GF-D8 (cell line): ENCODE measurements around the gene MBLAC1.

Source experiments
- DNase-seq: peaks from one replicate; lab custom pipeline; 2025; lab: John Stamatoyannopoulos, UW

Gene MBLAC1, protein sequence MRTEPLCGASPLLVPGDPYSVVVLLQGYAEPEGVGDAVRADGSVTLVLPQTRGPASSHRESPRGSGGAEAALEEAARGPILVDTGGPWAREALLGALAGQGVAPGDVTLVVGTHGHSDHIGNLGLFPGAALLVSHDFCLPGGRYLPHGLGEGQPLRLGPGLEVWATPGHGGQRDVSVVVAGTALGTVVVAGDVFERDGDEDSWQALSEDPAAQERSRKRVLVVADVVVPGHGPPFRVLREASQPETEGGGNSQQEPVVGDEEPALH

DNA sequence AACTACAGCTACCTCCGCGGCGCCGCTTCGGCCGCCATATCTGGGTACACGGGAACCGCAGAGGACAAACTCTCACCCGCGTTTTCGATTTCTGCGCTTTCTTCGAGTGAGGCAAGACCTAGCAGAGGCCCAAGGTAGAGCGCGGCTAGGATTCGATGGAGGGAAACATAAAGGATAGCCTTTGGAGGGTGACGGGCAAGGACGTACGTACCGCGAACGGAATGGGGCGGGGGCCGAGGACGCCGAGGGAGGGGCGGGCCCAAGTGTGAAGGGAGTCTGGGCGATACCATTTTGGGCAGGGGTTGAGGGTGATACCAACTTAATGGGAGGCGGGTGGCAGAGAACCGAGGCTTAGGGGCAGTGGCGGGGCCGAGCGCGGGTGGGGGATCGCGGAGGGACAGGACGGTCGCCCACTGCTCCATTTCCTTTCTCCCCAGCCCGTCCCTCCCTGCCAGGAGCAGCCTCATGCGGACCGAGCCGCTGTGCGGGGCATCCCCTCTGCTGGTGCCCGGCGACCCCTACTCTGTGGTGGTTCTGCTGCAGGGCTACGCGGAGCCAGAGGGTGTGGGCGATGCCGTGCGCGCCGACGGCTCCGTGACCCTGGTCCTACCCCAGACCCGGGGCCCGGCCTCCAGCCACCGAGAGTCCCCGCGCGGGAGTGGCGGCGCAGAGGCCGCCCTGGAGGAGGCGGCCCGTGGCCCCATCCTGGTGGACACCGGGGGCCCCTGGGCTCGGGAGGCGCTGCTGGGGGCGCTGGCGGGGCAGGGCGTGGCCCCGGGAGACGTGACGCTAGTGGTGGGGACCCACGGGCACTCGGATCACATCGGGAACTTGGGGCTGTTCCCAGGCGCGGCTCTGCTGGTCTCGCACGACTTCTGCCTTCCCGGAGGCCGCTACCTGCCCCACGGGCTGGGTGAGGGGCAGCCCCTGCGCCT, at the start of gene MBLAC1:
Gene MBLAC1, plus strand, starts transcription at position 37 of the 935 bp plus-strand sequence. Its CDS starts 429 bp downstream, at position 466.
- peak; percentile 78 for DNase-seq

DNA sequence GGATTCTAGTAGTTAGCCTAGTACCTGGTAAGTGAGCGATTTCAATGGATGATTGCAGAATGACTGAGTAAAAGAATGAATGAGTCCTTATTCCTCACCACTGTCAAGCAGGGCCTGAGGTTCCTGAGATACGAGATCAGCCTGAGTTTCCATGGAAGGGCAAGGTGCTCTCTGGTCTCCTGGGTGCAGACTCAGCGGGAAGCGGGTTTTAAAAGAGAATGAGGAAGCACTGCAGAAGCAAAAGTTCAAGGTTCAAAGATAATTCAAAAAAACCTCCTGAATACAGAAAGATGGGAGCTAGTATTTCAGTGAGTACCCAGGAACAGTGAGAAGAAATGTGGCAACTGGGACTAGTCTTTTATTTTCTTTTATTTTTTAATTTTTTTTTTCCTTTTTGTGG, 49.6 kb upstream of the MBLAC1 start:
- DNase-seq = no peak

DNA sequence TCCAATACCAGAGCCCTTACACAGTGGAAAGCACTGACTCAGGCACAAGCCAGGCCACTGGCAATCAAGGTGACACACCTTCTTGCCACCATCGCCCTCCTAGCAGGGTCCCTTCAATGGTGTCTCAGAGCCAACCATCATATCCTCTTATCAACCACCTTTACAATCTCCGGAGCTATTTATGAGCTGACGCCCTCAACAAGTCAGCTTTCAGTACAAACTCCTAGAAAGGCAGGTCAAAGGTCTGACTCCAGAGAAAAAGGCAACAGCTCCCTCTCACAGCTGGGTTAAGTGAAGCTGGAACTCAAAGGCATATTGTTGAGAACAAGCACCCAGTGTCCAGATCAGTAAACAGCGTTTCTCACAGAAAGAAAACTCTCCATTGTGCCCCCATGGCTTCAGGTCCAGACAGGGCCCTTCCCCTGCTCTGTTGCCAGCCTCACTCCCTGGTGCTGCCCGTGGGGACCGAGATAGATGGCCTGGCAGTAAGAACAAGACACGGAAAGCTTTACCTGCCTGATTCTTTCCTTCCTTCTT, 47.7 kb upstream of the MBLAC1 start:
- no peak for DNase-seq

DNA sequence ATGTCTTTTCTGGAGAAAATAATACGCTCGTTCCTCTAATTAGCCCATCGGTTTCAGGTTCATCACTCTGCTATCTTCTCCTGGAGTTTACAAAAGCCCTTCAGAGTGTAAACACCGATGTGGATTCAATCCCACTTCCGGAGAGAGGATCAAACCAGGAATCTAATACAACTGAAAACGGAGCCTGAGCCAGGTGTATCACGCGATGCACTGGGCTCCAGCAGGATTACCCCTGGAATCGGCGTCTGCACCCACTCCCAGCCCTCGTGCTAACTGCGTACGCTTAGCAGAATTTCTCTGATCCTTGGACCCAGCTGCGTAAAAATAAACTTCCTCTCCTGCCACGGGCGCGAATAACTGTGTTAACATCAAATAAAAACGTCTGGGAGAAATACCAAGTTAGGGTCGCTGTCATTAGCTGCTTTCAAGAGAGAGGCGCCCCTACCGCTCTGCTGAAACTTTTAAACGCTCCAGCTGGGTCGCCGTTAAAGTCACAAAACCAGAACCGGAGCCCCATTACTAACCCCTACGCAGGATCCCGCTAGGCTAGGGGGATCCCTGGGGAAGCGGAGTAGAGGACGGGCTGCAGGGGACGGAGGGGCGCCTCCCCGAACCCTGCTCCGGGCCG, 45.7 kb upstream of the MBLAC1 start:
- DNase-seq = no peak

DNA sequence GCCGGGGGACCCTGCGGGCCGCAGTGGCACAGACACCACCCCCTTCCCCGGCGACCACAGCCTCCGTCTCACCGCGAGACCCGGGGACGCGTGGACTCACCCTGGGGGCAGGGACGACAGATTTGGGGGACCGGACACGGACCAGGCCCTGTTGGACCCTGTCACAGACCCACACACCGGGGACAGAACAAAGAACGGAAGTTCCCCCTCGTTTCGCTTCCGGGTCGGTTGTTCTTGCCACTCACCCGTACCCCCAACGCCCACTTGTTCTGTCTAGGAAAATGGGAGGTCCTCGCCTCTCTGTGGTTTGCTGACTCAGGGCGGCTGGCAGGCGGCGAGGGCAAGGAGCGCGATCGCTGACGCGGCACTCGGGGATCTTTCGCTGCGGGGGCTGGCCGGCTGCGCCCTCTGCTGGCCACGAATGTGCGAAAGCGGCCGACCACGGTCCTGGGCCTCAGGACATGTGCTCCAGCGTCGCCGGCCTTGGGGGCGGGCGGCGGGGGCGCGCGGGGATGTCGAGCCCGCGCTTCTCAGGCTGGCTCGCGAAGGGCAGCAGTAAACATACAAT, 45.1 kb upstream of the MBLAC1 start, which contains the start of gene ZNF3:
Gene ZNF3, minus strand, starts transcription at position 189 of the 568 bp plus-strand sequence. CDS start 4,366 bp downstream, outside the sequence.
- DNase-seq = peak; percentile 97

DNA sequence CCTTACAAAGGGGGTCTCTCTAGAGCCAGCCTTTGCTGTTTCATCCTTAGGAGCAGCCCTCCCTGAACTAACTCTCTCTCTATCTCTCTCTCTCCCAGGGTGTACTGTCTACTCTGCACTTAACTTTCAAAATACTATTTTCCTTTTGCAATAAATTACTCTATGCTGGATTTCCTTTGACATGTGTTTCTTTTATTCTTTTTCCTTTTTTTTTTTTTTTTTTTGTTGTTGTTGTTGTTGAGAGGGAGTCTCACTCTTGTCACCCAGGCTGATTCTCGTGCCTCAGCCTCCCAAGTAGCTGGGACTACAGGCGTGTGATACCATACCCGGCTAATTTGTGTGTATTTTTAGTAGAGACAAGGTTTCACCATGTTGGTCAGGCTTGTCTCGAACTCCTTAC, 43.8 kb upstream of the MBLAC1 start:
- no peak for DNase-seq

DNA sequence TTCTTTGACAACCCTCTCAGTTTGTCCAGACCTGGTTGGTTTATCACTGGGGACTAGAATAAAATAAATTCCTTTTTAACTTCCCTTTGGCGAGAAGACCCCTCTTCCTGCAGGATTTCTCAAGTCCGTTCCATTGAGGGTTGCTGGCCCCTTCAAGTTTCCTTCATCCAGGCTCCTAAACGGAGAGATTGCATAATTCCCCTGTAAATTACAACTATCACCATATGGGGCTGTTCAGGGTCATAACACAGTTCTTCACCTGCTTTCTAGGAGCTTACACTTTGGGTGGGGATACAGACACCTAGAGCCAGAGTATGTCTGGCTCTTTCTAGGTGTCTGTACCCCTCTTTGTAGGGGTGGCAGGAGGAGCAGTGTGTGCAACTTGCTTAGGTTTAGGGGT, 41.3 kb upstream of the MBLAC1 start:
- peak; percentile 34 for DNase-seq

DNA sequence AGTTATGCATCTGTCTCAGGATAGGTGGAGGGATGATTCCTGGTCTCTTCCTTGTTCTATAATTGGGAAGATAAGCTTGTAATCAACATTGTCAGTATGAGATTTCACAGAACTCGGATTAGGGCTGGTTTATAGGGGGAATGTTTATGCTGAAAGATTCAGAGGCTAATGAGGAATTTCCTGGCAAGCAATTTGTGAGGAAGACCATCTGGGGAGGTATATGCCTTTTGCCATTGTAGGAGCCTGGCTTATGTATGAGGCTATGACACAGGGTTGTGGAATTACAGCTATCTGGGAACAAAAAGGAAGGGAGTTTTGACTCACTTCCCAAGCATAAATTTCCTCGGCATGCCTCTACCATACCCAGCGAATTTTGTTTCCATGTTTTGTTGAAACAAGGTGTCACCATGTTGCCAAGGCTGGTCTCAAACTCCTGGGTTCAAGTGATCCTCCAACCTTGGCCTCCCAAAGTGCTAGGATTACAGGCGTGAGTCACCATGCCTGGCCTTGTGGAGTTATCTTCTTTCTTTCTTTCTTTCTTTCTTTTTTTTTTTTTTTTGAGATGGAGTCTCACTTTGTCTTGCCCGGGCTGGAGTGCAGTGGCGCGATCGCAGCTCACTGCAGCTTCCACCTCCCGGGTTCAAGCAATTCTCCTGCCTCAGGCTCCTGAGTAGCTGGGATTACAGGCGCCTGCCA, 39.6 kb upstream of the MBLAC1 start:
- no peak for DNase-seq

DNA sequence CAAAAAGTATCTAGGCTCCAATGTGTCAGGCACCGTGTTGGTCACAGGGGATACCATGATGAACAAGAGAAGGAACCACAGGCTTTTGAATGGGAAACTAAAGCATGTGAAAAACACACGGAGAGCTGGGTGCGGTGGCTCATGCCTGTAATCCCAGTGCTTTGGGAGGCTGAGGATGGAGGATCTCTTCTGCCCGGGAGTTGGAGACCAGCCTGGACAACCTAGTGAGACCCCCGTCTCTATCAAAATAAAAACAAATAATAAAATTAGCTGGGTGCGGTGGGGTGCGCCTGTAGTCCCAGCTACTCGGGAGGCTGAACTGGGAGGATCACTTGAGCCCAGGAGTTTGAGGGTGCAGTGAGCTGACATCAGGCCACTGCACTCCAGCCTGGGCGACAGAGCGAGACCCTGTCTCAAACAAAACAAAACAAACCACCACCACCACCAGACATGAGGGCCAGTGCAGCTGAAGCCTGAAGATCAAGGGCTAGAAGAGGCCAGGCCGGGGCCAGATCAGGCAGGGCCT, 38.6 kb upstream of the MBLAC1 start:
- DNase-seq = no peak

DNA sequence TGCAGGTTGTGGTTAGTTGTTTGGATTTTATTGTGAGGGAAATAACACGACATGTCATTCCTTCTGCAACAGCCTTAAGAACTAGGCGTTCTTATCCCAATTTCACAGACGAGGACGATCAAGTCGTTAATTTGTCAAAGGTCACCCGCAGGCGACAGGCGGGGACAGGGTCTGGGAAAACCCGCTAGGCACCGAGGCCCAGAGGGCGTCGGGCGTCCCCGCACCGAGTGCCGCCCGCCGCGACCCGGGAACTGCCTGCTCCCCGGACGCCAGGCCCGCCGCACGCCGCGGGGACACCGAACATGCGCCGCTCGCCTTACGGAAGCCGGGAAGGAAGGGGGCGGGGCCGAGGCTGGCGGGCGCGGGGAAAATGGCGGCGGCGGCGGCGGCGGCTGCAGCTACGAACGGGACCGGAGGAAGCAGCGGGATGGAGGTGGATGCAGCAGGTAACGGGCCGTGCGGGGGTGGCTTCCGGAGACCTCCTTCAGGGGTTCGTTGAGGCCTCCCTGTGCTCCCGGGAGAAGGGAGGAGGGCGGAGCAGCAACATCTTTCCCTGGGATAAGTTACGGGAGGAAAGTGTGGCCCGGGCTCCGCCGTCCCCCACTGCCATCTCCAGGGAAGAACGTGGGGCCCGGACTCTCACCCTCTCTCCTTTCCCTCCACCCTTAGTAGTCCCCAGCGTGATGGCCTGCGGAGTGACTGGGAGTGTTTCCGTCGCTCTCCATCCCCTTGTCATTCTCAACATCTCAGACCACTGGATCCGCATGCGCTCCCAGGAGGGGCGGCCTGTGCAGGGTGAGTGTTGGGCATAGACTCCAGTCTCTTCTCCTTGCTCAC, 37.9 kb upstream of the MBLAC1 start, which contains the start of gene COPS6:
Gene COPS6, plus strand, starts transcription at position 349 of the 837 bp plus-strand sequence. Its CDS starts 22 bp downstream, at position 371.
- peak; percentile 45 for DNase-seq

DNA sequence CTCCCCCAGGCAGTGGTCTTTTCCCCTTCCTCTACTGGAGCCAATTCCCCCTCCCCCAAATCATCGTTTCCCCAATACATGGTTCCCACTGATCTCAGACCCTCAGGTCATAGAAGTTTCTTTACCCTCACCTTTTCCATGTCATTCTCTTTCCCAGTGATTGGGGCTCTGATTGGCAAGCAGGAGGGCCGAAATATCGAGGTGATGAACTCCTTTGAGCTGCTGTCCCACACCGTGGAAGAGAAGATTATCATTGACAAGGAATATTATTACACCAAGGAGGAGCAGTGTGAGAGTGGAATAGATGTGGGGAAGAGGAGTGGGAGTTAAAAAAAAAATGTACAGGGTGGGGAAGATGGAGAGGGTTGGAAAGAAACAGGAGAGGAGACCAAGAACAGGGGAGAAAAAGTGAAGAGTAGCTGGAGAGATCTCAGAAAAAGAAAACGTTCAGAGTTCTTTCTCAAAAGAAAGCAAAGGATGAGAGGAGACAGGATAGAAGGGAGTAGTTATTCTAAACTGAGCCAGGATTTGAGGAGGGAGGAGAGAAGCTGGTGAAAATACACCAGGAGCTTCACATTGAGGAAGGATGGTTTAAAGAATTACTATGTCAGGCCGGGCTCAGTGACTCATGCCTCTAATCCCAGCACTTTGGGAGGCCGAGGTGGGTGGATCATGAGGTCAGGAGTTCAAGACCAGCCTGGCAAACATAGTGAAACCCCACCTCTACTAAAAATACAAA, 37.1 kb upstream of the MBLAC1 start:
- no peak for DNase-seq

DNA sequence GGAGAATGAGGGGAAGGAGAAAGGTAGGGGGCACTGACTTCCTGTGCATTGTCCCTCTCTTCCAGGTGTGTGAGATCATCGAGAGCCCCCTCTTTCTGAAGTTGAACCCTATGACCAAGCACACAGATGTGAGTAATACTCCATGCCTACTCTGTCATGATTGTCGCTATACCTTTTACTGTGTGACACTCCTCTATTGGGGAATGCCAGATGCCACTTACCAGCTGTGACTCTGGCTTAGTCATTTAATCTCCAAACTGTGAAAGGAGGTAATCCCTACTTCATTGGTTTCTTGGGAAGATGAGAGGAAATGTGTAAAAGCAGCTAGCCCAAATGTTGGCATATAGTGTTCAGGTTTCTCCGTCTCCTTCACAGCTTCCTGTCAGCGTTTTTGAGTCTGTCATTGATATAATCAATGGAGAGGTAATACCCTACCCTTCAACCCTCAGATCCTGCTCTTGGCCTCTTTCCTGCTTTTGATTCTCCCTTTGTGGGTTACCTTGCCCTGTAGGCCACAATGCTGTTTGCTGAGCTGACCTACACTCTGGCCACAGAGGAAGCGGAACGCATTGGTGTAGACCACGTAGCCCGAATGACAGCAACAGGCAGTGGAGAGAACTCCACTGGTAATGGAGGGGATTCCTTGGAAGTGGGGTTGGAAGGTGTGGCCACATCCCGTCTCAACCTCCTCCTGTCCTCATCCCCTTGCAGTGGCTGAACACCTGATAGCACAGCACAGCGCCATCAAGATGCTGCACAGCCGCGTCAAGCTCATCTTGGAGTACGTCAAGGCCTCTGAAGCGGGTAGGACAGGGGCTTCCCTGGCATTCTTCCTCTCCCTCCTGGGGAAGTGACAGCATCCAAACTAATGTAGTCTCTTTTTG, 36.0 kb upstream of the MBLAC1 start:
- no peak for DNase-seq

DNA sequence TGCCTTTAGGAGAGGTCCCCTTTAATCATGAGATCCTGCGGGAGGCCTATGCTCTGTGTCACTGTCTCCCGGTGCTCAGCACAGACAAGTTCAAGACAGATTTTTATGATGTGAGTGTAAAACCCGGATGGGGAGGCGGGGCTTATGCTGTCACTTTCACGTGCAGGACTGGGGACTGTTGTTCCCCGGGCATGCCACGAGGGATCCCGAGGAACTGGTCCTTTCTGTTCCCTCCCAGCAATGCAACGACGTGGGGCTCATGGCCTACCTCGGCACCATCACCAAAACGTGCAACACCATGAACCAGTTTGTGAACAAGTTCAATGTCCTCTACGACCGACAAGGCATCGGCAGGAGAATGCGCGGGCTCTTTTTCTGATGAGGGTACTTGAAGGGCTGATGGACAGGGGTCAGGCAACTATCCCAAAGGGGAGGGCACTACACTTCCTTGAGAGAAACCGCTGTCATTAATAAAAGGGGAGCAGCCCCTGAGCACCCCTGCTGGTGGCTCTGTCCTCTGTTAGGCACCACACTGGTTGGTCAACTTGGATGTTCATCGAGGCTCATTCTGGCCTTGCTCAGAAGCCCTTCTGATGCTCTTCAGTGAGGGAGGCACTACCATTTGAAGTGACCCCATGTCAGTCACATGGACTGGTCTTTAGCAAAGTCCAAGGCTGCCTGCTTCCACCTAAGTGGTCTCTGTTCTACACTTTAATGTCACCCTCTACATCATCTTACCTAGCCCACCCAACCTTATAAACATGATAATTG, 35.2 kb upstream of the MBLAC1 start:
- DNase-seq = no peak

DNA sequence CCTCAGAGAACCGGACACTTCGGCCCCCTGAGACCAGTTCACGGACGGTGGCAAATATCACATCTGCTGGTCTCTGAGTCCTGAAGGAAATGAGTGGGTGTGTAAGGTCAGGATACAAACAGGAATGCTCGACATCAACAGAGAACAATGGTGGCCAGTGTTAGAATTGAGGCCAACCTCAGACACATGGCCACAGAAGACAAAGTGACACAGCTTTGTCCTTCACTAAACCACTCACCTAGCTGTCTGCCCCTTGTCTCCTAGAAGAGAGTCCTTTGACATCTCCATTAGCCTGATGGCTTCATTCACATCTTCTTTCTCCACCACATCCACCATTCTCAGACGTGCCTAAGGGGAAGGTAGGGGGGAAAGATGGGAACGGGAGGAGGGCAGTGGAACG, 33.7 kb upstream of the MBLAC1 start:
- DNase-seq = no peak

DNA sequence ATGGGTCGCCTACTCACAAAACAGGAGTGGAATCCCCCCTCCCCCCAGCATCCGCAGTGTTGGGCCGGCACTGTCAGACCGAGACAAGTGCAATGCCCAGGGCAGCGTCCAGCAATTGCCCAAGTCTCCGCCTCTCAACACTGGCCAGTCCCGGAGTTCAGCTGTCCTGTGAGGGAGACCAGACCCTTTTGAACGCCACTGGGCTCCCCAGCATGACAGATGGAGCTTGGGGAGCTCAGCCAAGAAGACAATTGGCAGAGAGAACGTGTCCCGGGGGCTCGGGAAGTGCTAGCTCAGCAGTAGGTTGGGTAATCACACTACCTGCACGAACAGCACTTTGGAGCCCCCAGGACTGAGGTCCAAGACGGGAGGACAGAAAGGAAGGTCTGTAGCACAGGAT, 33.3 kb upstream of the MBLAC1 start:
- DNase-seq = no peak

DNA sequence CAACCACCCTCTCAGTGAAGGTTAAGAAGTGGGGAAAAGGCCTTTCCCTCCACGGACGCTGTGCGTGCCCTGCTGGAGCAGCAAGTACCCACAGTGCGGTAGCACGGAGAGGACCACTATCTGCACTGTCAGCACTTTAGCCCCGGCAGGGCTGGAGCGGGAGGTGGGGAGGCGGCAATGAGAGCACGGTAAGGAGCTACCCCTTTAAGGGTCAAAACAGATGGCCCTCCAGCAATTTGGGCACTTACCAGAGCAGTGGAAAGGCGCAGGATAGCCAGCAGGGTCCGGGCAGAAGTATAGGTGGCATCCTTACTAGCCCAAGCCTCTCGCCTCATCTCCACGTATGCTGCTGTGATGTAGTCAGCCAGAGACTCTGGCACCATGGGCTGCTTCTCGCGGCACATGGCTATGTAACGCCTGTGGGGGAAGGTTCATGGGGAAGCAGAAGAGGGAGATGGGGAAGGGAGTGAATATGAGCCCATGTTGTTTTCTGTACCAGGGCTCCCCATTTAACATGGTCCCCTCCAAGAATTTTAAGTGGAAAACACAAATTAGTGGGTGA, 32.8 kb upstream of the MBLAC1 start:
- no peak for DNase-seq

DNA sequence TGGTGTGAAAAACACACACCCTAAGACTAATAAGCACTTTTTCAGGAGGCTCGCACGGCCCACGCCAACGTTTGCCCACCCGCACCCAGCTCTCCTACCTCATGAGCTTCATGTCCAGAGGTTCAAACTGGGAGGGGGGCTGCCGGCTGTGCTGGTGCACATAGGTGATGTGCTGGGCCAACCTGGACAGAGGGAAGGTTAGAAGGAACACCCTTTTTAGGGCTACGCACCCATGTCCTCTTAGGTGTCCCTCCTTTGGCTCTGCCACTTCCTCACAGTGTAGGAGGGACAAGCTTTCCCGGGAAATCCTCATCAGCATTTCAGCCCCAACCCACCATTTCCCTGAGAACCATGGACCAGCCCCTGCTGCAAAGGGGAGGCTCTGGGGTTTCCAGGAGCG, 31.5 kb upstream of the MBLAC1 start:
- DNase-seq = no peak
